ENCODE results near the gene DLGAP4.

The DLGAP4 gene

DNA sequence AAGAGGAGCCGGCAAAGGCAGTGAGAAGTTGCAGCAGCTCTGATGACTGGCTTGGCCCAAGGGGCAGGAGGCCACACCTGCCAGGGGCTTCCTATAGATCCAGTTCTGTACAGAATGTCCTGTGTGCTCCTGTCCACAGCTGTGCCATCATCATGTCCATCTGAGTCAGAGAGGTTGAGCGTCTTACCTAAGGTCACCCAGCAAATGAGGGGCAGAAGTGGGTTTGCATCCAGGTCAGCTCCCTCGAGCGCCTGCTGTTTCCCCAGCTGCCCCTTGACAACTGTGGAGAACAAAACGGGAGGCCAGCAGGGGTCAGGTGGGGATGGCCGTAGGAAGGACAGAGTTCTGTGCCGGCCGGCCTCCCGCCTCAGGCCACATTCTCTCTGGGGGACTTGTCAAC lies 47.6 kb downstream of the DLGAP4 start:
- DNase-seq (ENCODE audit: low spot score) = no peak

DNA sequence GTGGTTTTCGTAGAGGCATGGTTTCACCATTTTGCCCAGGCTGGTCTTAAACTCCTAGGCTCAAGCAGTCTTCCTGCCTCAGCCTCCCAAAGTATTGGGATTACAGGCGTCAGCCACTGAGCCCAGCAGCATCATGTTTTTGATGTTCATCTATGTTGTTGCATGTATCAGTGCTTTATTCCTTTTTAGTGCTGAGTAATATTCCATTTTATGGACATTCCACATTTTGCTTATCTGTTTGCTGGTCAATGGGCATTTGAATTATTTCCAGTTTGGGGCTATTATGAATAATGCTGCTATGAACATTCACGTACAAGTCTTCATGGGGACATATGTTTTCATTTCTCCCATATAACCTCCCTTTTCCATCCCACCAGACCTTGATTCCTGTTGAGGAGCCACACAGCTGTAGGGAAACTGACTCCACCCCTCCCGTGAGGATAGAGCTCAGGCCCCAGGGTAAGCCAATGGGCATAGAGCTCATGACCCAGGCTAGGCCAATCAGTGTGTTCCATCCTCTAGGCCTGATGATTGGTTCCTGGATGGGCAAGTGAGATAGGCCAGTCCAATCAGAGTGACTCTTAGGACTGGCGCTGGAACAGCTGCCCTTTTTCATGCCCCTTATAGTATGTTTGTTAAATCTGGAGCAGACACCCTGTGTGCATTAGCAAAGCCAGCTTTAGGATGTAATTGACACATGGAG lies 49.5 kb downstream of the DLGAP4 start:
- no peak for DNase-seq (ENCODE audit: low spot score)

DNA sequence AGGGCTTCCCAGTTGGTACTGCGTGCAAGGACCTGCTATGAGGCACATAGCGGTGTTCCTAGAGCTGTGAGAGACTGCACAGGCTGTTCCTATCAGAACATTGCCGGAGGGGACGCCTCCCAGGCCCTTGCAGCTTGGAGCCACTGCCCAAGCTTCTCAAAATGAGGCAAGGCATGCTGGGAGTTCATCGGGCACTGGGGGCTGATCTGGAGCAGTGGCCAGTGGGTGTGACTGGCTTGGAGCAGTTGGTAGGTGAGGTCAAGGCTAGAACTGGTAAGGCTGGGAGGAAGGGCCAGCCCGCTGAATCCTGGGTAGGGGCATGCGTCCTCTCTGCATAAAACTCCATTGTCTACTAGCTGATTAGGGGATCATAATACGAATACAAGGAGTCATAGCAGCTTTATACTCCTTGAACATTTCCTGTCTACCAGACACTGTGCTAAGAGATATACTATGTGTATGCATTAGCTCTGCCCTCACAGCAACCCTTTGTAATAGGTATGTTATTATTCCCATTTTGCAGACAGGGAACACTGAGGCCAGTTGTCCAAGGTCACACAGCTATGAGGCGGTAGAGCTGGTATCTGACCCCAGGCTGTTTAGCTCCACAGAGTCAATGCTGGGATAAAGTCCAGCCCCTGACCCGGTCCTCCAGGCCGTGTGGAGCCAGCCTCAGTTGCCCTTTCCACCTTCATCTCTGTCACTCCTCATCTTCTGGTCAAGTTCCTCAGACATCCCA lies 53.7 kb downstream of the DLGAP4 start:
- DNase-seq (ENCODE audit: low spot score) = no peak

DNA sequence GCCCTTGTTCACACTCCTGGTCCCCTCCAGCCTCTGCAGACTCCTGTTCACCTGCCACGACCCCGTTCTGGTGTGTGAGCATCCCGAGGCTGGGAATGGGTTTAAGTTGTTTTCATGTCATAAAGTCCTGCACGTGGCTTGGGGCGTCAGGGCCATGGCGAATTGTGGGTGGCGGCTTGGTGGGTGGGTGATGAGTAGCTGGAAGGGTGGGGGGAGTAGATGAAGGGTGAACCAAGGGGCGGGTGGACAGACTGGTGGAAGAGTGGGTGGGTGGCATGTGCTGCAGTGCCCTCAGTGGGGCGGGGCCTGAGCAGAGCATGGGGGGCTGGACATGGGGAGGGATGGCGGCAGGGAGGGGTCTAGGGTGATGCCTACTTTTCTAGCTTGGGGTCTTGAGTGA lies 54.3 kb downstream of the DLGAP4 start:
- DNase-seq (ENCODE audit: low spot score) = no peak

DNA sequence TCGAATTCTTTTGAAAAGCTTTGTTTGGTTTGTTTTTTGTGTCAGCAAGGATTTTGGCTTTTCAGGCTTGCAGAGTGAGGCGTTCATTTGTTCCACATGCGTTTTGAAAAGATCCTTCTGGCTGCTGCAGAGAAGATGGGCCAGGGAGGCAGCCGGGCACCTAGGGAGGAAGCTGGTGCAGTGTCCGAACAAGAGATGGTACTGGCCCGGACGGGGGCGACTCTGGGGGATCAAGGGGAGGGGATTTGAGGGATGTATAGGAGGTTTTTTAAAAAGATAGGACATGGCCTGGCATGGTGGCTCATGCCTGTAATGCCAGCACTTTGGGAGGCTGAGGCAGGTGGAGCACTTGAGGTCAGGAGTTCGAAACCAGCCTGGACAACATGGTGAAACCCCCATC lies 55.3 kb downstream of the DLGAP4 start:
- no peak for DNase-seq (ENCODE audit: low spot score)

DNA sequence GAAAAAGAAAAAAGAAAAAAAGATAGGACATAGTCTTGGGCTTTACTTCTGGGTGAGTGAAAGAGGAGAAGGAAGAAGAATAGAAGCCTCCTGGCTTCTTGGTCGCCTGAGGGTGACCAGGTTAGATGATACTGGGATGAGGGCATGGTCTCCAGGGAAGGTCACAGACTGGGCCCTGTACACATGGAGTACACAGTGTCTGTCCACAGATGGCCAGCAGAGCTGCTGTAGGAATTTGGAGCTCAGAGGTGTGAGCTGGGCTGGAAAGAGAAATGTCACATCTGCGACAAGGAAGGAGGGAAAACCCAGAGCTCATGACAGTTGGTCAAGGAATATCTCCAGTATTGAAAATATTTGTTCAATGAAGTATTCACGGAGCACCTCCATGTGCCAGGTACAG lies 56.1 kb downstream of the DLGAP4 start:
- no peak for DNase-seq (ENCODE audit: low spot score)

DNA sequence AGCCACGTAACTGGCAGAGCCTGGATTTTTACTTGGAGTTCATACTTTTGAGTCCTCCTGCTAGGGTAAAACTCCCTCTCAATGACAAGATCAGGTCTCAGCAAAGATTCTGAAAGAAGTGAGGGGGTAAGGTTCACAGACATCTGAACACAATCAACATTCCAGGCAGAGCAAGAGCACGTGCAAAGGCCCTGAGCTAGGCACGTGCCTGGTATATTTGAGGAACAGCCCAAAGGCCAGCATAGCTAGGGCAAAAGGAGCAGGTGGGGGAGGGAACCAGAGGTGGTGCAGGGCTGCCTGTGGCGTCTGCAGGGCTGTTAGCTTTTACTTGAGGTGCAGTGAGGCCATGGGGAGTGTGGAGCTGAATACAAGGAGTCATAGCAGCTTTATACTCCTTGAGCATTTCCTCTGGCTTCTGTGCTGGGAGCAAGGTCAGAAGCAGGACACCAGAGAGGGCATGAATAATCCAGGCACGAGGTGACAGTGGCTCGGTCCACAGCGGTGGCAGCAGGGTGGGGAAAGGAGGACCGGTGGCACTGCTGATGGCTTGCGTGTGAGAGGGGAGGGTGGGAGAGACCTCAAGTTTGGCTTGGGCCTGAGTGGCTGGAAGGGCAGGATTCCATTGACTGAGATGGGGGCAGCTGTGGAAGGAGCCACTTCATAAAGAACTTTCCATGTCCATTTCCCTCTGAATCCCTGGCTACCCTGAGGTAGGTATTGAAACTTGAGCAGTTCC lies 57.0 kb downstream of the DLGAP4 start:
- DNase-seq (ENCODE audit: low spot score) = no peak

DNA sequence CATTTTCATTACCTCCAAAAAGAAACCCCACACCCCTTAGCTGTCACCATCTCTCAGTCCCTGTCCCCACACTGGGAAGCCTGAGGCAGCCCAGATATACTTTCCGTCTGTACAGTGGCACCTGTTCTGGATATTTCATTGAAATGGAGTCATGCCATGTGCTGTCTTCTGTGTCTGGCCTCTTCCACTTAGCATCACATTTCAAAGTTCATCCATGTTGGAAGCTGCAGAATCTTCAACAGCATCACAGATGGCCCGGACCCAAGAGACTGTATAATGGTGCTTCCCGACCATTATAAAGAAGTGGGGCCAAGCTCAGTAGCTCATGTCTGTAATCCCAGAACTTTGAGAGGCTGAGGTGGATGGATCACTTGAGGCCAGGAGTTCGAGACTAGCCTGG lies 58.4 kb downstream of the DLGAP4 start:
- DNase-seq (ENCODE audit: low spot score) = no peak

DNA sequence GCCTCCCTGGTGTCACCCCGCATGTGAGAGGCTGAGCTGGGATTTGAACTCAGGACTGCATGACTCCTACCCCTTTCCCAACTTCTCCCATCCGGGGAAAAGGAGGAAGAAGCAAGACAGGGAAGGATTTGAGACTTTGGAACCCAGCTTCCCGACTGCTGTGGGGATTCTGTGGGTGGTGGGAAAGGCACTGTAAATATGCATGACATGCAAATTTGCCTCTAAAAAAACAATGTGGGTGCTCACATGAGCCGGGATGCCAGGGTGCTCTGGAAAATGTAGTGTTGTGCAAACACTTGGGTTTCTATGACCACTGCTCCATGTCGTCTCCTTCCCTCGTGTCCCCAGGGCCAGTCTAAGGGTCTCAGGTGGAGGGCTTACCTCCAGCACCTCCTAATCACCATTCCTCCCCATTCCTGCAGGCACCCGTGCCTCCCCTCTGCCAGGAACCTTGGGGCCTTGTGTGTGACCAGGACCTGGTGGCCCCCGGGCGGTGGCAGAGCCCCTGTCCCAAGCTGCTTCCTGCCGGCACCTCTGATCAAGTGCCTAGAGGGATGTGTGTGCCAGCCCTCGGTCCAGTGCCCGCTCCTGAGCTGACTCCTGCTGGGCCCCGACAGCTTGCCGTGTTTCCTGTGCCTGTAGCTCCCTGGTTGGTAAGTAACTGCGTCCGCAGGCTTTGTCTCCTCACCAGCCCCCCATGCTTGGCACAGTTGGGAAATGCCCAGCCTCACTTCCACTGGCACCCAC lies 60.7 kb downstream of the DLGAP4 start:
- DNase-seq (ENCODE audit: low spot score) = no peak

DNA sequence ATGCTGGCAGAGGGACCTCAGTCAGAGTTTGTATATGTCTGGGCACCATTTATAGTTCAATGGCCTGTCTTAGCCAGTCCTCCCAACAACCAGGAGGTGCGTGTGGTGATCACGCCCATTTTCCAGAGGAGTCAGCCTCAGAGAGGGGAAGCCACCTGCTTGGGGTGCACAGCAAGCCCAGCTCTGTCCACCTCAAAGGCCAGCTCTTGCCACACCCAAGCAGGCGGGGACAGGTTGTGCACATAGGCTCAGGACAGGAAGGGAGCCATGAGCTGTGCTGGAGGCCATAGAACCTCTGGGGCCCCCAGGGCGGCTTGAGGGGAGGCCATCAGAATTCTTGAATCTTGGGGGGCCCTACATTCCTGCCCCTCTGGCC lies 61.2 kb downstream of the DLGAP4 start:
- DNase-seq (ENCODE audit: low spot score) = no peak

DNA sequence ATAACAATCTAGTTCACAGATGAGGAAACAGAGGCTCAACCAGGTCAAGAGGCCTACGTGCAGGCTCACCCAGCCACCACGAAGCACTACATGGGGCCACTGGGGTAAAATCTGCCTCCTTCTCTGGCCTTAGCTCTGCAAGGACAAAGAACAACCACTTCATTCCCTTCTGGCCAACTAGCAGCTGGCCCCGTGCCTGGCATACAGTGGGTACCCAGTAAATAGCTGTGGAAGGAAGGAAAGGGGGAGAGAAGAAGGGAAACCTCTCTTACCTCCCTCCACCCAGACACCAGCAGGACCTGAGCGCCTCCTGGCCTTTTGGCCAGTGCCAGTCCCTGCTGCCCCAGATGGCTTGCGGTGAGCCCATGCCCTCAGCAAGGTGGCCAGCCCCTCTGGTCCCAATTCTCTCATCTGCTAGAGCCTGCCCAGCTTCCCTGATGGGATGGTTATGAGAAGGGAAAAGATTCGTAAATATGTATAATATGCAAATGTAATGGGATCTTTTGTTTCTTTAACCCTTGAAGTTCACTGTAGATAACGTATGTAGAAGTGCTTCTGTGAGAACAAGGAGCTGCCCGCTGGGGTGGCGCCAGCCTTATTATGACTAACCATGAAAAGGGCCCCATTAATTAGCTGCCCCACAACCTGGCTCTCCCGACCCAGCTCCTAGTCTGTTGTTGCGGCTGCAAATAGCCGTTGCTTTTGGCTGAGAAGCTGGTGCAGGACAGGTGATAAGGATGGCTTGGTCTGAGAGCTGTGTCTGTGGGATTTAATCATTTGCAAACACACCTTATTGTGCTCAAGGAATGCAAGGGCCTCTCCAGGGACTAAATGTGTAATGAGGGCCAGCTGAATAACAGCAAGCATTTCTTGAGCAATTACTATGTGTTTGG lies 62.0 kb downstream of the DLGAP4 start:
- no peak for DNase-seq (ENCODE audit: low spot score)

DNA sequence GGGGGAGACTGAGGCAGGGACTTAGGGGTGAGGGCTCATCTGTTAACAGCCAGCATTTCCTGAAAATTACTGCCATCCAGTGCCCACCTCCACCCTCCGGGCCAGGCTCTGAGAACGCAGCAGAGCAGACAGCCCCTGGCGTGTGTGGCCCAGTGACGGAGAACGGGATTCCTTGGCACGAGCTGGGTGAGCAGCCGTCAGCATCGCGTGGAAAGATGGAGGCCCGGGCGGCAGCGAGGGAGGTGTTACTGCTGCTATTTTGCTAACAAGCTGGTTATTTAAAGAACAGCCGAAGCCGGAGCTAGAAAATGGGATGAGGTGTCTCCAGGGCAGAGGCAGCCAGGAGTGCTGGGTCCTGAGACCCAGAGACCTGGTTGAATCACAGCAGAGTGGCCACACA lies 62.7 kb downstream of the DLGAP4 start:
- DNase-seq (ENCODE audit: low spot score) = no peak

DNA sequence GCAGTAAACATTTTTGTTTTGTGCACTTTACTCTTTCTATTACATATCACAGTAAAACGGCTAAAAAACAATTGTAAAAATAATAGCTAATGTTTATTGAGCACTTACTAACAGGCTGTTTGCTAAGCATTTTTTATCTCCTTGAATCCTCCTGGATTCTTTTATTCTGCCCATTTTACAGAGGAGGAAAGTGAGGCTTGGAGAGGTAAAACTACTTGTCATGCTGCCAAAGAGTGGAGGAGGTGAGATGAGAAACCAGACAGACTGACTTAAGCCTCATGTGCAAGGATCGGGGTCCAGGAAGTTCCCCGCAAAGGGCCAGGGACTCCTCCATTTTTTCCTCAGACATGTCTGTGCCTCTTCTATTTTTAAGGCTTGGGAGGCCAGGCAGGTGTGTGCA lies 63.6 kb downstream of the DLGAP4 start:
- no peak for DNase-seq (ENCODE audit: low spot score)

DNA sequence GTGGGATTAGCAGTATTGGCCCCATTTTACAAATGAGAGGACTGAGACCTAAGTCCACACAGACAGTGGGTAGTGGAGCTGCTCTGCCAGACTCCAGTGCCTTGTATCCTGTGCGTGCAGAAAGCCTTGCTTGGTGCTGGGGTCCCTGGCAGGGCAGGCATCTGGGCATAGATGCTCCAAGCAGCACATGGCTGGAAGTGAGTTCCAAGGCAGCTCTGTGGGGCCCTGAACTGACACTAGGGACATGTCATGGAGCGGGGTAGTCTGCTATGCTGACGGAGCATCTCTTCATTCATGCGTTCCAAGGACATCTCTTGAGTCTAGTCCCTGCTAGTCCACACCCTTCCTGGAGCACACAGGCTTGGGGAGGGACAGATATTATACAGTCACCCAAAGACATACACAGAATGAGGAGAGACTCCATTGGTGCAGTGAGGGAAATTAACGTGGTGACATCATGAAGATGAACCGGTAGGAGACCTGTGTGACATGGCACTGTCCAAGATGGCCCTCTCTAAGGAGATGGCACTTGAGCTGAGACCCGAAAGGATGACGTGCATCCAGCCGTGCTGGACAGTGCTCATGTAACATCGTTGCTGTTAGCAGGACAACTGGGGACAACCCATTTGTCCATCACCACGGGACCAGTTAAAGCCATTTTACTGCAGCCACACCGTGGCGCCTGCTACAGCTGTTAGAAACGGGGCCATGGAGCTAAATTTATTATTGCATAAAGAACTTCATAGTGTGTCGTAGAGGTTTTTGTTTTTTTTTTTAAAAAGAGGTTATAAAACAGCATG lies 65.1 kb downstream of the DLGAP4 start:
- DNase-seq (ENCODE audit: low spot score) = no peak

DNA sequence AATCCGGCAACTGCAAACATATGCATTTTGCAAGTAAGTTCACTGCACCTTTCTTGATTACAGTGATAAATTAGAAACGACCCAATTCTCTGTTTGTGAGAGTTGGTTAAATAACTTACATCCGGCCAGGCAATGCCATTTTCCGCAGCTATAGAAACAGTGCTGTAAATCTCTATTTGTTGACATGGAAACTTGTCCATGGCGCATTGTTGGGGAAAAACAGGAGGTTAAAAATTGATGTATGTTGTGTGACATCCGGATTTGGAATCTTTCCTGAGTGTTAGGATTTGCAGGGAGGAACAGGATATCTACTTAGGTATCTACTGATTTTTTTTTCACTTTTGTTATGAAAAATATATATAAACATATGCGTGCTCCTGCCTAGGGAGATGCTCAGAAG lies 66.5 kb downstream of the DLGAP4 start:
- no peak for DNase-seq (ENCODE audit: low spot score)

DNA sequence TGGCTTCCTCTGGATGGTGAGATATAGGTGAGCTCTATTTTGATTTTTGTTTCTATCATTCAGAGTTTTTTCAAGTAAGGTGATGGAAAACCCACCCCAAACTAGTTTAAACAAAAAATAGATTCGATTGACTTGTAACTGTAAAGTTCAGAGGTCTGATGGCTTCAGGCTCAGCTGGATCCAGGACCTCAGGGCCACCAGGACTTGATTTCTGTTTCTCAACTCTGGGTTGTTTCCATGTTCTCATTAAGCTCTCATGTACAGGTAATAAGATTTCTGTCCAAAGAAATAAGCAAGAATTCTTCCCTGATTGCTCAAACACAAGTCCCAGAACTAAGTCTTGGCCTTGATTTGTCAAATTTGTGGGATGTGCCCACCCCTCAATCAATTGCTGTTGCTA lies 67.0 kb downstream of the DLGAP4 start:
- DNase-seq (ENCODE audit: low spot score) = no peak

DNA sequence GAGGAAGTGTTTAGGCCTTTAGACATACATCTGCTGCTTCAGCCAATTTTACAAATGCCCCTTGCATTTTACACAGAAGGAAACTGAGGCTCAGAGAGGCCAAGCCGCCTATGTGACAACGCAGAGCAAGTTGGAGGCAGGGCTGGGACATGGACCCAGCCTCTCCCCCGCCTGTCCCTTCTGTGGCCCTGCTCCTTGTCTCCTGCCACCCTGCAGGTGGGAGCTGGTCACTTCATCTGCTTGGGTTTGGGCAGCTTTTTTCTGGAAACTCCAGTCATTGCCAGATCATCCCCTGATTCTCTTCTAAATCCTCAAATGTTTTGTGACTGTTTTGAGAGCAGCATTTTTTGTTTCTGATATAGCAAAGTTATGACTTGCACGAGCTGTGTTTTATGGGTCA lies 68.9 kb downstream of the DLGAP4 start:
- no peak for DNase-seq (ENCODE audit: low spot score)

DNA sequence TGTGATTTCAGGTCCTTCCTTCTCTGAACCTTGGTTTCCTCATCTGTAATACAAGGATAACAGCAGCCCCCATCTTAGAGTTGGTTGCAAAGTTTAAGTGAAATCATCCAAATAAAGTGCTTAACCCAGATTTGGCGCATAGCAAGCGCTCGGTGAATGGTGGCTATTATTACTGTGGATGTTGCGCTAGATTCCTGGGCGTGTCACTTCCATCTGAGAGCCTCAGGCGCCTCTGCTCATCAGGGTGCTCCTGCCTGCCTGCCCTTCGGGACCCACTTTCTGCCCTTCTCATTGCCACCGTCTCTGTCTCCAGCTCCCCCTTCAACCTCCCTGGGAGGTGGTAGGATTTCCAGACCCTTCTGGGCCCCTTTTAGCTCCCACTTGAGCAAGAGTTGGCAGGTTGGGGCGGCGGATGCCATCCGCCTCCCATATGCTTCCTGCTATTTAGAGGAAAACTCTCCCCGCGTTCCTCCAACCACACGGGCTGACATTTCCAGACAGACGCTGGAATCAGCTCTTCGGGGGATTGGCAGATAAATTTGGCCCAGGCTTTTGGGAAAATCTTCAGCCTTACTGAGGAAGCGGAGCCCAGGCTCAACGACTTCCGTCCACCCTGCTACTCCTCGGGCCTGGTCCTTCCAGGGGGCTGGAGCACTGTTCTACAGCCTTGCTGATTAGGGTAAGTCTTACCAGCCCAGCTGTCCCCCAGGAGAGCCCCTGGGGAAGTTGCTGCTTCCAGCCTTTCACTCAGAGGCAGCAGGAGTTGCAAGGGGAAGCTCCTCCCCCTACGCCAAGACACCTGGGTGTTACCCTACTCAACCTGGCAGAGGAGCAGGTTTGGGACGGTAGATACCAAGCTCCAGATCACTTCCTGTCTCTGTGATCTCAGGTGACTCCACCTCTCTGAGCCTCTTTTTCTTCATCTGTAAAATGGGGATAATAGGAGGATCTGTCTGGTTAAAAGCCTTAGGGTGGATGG lies 71.5 kb downstream of the DLGAP4 start:
- no peak for DNase-seq (ENCODE audit: low spot score)

DNA sequence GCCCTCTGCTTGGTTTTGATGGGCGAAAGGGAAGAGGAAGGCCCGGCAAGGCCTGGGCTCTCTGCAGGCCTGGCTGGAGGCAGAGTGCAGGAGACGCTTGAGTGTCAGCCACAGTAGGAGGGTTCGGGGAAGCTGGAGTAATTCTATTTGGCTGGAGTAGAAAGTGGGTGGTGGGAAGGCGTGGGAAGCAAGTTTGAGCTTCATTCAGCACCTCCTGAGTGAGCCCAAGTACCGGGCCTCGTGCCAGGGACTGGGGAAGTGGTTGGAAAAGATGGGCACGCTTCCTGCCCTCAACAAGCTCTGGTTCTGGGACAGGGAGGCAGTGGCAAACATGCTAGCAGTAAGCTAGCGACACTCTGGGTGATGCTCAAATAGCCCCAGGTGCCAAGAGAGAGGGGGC lies 72.5 kb downstream of the DLGAP4 start:
- no peak for DNase-seq (ENCODE audit: low spot score)
